Muscle of back (tissue), 13 donors: ENCODE results near the gene SNX11. TPM values are rescaled to one million over a fixed set of nuclear protein-coding genes. Genes with fewer than 3 reads are reported as not detected.
"Not testable (repeated sequence)": the region's sequence is repeated elsewhere in the genome, so short reads cannot be mapped to it uniquely, and the experiment has no call there.

Experiments used
- DNase-seq, 3 donors: peaks; one replicate each; pipeline versions ENCODE4 v3.0.0 to v3.0.0-alpha.2; 2013
- long read RNA-seq, 9 donors: transcript quantifications; one replicate each; lab custom pipeline, GENCODE V29; 2026
- polyA plus RNA-seq, 10 donors: library from polyadenylated mRNA; unstranded; fragments of 120-200 nt; gene quantifications; one replicate each; pipeline ENCODE4 v1.2.1, GENCODE V29; 2013; ENCODE audit not compliant: insufficient read length in 10 of 10

Gene SNX11, protein sequence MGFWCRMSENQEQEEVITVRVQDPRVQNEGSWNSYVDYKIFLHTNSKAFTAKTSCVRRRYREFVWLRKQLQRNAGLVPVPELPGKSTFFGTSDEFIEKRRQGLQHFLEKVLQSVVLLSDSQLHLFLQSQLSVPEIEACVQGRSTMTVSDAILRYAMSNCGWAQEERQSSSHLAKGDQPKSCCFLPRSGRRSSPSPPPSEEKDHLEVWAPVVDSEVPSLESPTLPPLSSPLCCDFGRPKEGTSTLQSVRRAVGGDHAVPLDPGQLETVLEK
- 10 to 100 TPM in 9 of 10 donors, 1 to 10 TPM in 1; 9.0 to 11.7 (median 11.0) TPM for polyA plus RNA-seq
- long read RNA-seq, donor 1, partial matches to known transcripts, result 0 of 1 reads
- long read RNA-seq, donor 1, other reads (novel, unspliced or antisense), result 0 of 1 reads
- long read RNA-seq, donor 2, result 0 reads
- long read RNA-seq, donor 3, result 0 reads
- long read RNA-seq, donor 4, partial matches to known transcripts, result 0 of 3 reads
- long read RNA-seq, donor 4, other reads (novel, unspliced or antisense), result 0 of 3 reads
- long read RNA-seq, donor 5, partial matches to known transcripts, result 0 of 1 reads
- long read RNA-seq, donor 5, other reads (novel, unspliced or antisense), result 0 of 1 reads
- long read RNA-seq, donor 6, partial matches to known transcripts, result 0 of 3 reads
- long read RNA-seq, donor 6, other reads (novel, unspliced or antisense), result 0 of 3 reads
- long read RNA-seq, donor 7, partial matches to known transcripts, result 0 of 2 reads
- long read RNA-seq, donor 7, other reads (novel, unspliced or antisense), result 0 of 2 reads
- long read RNA-seq, donor 8, result 0 reads
- long read RNA-seq, donor 9, partial matches to known transcripts, result 0 of 1 reads
- long read RNA-seq, donor 9, other reads (novel, unspliced or antisense), result 0 of 1 reads

GRCh38 chr17:48107137-48108055 lies at the start of gene SNX11:
Gene SNX11, plus strand, starts transcription at chr17:48107766. Its CDS starts 4,278 bp downstream, at chr17:48112044.
- peak; percentile 86 to 95 (median 87) for DNase-seq

DNA sequence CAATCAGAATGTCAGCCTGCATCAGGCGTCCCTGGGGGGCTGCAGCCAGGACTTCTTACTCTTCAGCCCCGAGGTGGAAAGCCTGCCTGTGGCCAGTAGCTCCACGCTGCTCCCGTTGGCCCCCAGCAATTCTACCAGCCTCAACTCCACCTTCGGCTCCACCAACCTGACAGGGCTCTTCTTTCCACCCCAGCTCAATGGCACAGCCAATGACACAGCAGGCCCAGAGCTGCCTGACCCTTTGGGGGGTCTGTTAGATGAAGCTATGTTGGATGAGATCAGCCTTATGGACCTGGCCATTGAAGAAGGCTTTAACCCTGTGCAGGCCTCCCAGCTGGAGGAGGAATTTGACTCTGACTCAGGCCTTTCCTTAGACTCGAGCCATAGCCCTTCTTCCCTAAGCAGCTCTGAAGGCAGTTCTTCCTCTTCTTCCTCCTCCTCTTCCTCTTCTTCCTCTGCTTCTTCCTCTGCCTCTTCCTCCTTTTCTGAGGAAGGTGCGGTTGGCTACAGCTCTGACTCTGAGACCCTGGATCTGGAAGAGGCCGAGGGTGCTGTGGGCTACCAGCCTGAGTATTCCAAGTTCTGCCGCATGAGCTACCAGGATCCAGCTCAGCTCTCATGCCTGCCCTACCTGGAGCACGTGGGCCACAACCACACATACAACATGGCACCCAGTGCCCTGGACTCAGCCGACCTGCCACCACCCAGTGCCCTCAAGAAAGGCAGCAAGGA lies 49.0 kb upstream of the SNX11 start:
- no peak for DNase-seq

GRCh38 chr17:48059125-48059668 lies 48.4 kb upstream of the SNX11 start:
- DNase-seq, result no peak

GRCh38 chr17:48060249-48060648 lies 47.3 kb upstream of the SNX11 start:
- no peak for DNase-seq

- no peak for DNase-seq
Observed at GRCh38 chr17:48062273-48062672, 45.3 kb upstream of the SNX11 start.

- no peak for DNase-seq
Observed at GRCh38 chr17:48064638-48065037, 42.9 kb upstream of the SNX11 start.

- DNase-seq, result no peak
Observed at GRCh38 chr17:48066192-48066591, 41.4 kb upstream of the SNX11 start.

- DNase-seq, result no peak
Observed at GRCh38 chr17:48066656-48067055, 40.9 kb upstream of the SNX11 start.

GRCh38 chr17:48067245-48067644 lies 40.3 kb upstream of the SNX11 start:
- DNase-seq, result no peak

GRCh38 chr17:48067808-48068207 lies 39.8 kb upstream of the SNX11 start:
- DNase-seq, result not testable (repeated sequence)

DNA sequence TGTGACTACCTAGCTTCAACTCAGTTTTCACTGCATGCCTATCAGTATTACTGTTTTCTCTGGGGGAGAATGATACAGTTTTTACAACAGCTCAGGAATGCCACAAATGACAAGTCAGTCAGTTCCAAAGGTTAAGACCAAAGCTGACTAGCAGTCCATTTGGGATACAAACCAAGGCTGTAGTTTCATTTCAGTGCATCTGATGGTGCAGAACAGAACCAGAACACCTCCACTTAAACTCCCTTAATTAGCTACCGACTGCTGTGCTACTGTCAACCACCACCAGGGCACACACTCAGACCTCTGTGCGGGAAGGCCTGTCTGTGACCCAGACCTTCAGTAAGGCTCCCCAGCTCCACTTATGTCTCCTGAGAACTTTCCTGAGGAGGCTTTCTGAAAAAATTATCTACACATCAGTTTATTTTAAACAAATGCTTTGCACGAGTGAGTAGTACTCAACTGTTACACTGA lies 39.0 kb upstream of the SNX11 start:
- no peak for DNase-seq

DNA sequence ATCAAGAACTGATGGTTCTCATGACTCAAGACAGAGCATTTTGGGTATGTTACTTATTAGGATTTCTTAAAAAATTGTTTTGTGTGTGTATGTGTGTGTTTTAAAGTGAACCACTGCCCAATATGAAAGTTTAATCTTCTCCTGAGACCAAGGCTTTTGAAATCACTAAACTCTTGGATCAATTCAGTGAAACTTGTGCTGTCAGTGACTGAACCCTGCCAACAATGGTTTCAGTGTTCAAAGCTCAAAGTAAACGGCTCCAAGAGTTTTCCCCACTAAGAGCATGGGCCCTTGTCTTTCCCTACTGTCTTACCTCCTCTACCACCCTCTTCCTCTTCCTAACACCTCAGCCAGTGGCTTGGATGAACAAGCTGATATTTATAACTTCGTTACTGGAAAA lies 37.4 kb upstream of the SNX11 start:
- DNase-seq, result no peak

DNA sequence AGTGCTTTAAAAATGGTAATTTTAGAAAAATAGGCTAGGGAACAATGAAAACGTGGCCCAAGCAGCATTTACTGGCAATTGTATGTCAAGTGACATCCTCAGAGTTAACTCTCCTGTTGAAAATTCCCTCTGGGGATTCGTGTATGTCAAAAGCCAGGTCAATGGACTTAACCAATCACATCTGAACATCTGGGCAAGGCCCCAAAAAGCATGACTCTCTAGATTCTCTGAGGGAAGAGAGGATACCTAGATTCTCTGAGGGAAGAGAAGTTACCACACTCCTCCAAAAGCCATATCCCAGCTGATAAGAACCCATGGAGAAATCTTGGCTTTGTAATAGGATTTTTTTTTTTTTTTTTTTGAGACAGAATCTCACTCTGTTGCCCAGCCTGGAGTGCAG lies 35.9 kb upstream of the SNX11 start:
- DNase-seq, result no peak

DNA sequence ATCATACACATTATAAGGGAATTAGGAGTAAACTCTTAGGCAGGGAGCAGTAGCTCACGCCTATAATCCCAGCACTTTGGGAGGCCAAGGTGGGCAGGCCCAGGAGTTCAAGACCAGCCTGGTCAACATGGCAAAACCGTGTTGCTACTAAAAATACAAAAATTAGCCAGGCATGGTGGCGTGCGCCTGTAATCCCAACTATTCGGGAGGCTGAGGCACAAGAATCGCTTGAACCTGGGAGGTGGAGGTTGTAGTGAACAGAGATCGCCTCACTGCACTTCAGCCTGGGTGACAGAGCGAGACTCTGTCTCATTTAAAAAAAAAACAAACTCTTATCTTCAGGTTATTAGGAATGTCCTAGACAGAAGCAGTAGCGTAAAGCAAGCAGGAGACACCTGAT lies 34.8 kb upstream of the SNX11 start:
- DNase-seq, result not testable (repeated sequence)

GRCh38 chr17:48073566-48074094 lies 33.9 kb upstream of the SNX11 start:
- not testable (repeated sequence) for DNase-seq

DNA sequence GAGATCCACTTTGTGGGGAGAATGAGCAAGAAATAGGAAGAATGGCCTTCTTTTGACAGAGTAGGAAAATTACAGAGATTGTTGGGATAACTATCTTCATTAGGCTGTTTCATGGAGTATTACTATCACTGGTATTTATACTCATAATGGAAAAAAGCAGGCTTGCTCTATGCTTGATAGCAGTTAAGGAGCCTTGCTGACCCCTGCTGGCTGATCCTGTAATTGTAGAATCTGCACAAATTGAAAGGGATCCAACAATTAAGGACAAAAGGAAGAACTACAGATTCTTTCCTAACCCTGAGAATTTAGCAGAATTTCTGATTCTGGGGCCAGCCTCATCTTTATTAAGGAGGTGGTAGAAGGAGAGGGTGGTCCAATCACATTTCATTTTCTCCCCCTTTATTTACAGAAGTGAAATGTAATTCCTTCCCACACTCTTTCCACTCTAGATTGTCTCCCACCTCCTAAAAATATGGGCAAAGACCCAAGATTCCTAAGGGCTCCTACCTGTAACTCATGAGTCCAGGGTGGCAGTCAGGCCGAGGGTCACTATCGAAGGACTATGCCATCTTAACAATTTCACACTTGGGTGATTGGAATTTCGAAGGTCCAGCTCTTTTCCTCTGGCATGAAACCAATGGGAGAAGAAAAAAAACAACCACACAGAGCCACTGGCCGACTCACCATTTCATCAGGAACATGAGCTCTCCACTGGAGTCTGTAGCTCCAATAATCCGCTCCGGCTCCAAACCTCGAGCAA lies 33.1 kb upstream of the SNX11 start:
- peak; percentile 78 to 91 (median 87) for DNase-seq

GRCh38 chr17:48077152-48077551 lies 30.4 kb upstream of the SNX11 start:
- DNase-seq, result not testable (repeated sequence)

- DNase-seq, result no peak
Observed at GRCh38 chr17:48081858-48082257, 25.7 kb upstream of the SNX11 start.

DNA sequence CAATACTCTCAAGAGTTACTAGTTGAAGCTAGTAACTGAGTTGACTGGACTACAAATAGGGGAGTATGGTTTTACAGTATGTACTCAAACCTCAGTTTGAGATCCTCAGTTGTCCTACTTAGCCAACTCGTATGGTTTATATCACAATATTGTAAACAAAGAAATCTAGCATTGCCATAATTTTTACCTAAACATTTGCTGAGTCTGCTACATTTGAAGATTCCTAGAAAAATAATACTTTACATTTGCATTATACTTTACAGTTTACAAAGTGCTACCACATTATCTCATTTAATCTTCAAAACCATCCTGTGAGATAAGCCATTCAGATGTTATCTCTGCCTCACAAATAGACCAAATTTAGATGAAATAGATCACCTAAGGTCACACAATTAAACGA lies 22.6 kb upstream of the SNX11 start:
- DNase-seq, result no peak
